ENCODE measurements around the gene DIP2B.
A peak's percentile ranks its signal among the peaks of the same experiment; 100 is the strongest.
"Not testable (repeated sequence)": the region's sequence is repeated elsewhere in the genome, so short reads cannot be mapped to it uniquely, and the experiment has no call there.

The DIP2B gene, protein sequence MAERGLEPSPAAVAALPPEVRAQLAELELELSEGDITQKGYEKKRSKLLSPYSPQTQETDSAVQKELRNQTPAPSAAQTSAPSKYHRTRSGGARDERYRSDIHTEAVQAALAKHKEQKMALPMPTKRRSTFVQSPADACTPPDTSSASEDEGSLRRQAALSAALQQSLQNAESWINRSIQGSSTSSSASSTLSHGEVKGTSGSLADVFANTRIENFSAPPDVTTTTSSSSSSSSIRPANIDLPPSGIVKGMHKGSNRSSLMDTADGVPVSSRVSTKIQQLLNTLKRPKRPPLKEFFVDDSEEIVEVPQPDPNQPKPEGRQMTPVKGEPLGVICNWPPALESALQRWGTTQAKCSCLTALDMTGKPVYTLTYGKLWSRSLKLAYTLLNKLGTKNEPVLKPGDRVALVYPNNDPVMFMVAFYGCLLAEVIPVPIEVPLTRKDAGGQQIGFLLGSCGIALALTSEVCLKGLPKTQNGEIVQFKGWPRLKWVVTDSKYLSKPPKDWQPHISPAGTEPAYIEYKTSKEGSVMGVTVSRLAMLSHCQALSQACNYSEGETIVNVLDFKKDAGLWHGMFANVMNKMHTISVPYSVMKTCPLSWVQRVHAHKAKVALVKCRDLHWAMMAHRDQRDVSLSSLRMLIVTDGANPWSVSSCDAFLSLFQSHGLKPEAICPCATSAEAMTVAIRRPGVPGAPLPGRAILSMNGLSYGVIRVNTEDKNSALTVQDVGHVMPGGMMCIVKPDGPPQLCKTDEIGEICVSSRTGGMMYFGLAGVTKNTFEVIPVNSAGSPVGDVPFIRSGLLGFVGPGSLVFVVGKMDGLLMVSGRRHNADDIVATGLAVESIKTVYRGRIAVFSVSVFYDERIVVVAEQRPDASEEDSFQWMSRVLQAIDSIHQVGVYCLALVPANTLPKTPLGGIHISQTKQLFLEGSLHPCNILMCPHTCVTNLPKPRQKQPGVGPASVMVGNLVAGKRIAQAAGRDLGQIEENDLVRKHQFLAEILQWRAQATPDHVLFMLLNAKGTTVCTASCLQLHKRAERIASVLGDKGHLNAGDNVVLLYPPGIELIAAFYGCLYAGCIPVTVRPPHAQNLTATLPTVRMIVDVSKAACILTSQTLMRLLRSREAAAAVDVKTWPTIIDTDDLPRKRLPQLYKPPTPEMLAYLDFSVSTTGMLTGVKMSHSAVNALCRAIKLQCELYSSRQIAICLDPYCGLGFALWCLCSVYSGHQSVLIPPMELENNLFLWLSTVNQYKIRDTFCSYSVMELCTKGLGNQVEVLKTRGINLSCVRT (N-terminal part only)

DNA sequence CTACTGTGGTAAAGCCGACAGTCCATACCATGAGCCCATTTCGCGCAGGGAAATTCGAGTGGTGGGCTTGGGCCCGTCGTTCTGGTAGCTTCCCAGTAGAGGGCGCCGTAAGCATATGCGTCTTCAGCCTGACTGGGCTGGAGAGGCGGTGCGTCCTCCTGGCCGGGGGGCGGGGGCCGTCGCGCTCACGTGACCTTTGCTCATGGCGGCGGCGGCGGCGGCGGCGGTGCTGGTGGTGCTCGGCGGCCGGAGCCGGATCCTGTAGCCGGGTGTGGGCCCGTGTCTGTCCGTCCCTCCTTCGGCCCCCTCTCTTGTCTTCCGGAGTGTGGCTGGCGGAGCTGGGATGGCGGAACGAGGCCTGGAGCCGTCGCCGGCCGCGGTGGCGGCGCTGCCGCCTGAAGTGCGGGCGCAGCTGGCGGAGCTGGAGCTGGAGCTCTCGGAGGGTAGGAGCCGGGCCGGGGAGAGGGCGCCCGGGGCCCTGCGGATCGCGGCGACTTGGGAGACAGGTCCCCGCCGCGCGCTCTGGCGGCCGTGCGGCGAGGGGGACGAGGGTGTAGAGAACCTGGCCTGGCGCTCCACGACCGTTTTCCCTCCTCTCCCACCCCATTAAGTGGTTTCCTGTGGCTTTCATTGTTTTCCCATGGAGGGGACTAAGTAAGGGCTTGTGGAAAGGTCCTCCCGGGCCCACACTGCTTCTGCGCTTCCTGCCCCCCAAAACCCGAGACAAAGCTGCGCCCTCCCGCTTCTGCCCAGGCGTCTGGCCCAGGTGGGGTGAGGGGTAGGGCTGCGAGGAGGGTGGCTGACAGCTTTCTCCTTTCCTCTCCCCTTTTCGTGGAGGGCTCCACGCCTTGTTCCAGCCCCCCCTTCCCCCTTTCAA lies at the start of gene DIP2B:
Gene DIP2B (plus strand): TSS at position 188 of the 877 bp plus-strand sequence. CDS start 156 bp downstream, at position 344.
- FAIRE-seq = no peak

DNA sequence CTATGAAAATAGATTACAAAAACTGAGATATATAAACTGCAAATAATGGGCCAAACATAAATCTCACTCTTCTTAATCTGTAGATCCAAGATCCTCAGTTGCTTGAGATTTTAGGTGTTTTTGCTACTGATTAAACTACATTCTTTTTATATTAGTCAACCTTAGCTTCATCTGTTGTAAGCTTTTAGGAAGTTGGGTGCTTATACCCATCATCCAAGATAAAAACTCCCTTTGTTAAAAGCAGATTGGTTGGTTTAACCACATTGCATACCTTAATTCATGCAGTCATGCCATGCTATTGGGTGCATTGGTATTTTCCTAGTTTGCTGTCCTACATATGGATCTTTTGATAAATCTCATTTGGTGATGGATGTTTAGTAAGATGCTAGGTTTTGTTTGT lies 46.2 kb upstream of the DIP2B start:
- FAIRE-seq = no peak

DNA sequence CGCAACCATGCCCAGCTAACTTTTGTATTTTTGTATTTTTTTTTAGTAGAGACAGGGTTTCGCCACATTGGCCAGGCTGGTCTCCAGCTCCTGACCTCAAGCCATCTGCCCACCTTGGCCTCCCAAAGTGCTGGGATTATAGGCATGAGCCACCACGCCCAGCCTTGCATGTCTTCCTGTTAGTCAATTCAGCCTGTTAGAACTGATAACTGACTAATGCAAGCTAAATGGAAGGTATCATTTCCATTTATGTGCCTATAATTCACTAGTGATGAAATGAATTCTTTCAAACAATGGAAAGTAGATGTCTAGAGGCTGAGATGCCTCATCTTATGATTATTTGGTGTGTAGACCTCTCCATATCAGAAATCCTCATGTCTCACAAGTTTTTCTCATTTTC lies 37.3 kb upstream of the DIP2B start:
- FAIRE-seq = no peak

DNA sequence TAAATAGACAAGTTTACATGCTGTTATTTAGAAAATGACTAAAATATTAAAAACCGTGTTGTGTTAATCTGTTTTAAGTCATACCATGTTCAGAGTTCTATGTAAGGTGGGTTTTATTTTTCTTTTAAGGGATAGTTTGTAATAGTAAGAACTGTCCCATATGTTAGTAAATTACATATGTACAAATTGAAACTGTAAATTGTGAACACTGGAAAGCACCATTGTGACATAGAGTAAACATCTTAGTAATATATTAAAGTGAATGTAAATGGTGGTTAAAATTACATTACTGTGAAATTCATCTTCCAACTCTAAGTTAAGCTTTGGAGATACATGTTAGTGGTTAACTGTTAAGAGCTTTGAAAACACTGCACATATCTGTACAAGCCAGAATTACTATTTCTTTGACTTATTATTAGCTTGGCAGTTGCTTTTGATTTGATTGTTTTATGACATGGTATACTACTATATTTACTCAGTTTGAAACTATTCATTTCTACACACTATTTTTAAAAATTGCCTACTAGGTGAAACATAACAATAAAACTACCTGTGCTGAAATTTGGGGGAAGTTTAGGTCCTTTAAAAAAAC lies 27.4 kb upstream of the DIP2B start:
- no peak for FAIRE-seq

DNA sequence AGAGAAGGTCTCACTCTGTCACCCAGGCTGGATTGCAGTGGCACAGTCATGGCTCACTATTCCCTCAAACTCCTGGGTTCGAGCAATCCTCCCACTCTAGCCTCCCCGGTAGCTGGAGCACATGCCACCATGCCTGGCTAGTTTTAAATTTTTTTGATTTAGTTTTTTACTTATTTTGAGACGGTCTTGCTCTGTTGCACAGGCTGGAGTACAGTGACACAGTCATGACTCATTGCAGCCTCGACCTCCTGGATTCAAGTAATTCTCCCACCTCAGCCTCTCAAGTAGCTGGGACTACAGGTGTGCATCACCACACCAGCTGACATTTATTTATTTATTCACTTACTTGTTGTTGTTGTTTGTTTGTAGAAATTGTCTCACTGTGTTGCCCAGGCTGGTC lies 22.2 kb upstream of the DIP2B start:
- no peak for FAIRE-seq

DNA sequence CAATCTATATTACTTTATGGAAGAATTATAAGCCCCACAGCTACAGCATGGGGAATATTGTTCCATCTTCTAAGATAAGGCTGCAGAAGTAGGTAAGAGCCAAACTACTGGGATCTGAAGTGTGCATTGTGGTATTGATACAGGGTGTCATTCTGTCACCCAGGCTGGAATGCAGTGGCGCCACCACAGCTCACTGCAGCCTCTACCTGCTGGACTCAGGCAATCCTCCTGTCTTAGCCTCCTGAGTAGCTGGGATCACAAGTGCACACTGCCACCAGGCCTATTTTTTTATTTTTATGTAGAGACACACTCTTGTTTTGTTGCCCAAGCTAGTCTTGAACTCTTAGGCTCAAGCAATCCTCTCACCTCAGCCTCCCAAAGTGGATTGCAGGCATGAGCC lies 21.3 kb upstream of the DIP2B start:
- FAIRE-seq = no peak

DNA sequence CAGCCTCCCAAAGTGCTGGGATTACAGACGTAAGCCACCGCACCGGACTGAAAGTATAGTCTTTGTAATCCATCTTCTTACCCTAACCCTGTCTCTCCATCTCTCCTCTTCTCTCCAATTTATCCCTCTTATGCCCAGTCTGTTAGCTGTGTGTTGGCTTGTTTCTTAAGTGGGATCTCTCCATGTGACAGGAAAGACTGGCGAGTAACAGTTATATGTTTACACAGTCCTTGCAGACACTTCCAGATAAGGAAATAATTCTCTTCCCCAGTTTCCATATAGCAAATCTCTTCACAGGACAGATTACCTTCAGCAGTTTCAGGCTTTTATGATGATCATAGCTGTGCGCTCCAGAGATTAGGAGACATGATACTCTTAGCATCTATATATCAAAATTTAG lies 16.0 kb upstream of the DIP2B start:
- FAIRE-seq = no peak

DNA sequence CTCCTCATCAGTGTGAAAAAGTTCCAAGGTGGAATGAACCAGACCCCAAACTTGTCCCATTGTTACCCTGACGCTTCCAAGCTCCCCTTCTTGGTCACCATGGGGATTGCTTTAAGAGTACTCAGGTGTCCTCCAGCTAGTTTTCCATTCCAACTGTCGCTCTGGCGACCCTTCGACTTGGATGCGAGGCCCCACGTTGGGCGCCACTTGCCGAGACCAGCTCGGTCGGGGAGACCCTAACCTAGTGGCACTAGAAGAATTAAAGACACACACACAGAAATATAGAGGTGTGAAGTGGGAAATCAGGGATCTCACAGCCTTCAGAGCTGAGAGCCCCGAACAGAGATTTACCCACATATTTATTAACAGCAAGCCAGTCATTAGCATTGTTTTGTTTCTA lies 6.7 kb upstream of the DIP2B start:
- not testable (repeated sequence) for FAIRE-seq

DNA sequence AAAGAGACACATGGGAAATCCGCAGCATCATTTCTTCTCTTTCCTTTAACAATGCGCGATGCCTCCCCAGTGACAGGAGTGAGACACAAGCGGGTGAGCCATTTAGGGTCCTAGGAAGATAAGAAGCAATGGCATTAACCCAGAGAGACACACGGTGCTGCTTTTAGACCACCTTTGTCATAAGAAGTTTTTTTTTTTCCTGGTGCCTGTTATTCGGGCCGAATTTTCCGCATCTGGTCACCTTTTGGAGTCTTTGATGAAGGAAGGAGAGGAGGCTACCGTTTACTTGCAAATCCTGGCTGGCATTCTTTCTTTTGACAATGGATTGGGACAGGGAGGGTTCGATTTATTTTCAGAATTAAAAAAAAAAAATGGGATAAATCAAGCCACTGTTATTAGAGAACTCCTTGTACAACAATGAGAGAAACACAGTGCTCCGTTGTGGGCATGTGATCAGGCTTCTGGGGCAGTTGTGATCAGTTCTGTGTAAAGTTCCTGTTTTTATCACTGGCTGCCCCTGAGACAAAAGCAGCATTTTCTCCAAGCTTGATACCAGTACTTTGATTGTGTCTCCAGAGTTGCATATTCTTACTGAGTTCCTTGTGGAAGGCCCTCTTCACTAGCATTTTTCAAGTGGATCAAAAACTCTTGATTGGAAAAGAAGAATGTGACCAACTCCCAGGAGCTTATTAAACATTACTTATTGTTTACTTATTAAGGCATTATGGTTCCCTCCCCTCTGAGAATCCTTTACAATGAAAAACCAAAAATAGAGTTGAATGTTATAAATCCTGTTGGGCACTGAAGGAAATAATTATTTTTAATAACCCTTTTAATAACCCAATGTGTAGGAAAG lies 1.1 kb downstream of the DIP2B start:
- FAIRE-seq = no peak

DNA sequence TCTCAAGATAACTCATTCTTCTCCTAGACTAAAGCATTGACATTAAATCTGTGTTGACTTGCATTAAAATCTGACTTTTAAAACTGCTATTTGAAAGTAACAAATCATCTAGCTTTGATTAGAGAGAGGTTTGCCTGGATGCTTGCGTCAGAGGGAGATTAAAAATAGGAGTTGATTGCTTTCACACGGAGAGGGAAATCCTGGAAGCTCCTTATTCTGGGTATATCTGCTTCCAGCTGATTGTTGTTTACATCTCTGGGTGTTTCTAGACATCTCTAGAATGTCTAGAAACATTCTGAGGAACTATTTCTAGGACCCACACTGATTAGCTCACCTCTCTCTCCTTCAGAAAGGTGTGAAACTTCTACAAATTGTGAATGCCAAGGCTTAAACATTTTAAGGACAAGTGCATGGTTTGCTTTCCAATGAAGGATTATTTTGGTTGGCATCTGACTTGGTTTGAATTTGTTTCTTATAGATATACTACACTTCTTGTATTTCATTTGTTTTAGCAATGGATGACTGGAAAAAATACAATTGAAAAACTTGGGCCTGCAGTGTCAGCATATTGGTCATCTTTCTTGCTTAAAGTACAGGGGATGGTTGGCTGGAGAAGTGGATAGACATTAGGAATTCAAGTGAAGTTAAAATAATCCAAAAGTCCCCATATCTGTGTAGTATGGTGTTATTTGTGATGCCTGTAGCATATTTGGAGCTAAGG lies 2.1 kb downstream of the DIP2B start:
- no peak for FAIRE-seq

DNA sequence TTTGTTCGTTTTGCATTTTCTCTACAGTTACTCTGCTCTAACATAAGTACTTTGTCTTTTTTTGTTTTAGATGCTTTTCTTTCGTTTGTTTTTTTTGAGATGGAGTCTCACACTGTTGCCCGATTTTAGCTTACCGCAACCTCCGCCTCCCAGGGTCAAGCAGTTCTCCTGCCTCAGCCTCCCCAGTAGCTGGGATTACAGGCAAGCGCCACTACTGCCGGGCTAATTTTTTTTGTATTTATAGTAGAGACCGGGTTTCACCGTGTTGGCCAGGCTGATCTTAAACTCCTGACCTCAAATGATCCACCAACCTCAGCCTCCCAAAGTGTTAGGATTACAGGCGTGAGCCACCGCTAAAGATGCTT lies 2.7 kb downstream of the DIP2B start:
- no peak for FAIRE-seq

DNA sequence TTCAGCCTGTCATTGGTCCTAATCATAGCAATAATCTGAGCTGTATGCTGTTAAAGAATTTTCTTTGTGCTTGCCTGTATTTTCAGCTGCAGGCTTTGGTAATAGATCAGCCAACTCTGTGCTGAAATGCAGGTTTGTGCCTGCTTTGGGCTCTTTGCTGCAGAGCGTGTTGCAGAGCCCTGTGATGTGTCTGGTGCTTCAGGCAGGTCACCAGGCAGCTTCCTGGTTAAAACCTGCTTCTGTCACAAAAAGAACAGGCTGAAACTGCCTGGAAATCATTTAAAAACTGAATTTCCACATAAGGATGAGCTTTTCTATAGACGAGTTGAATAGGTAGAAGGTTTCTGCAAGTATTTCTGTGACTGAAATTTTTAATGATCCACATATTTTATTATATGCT lies 3.1 kb downstream of the DIP2B start:
- FAIRE-seq = no peak

DNA sequence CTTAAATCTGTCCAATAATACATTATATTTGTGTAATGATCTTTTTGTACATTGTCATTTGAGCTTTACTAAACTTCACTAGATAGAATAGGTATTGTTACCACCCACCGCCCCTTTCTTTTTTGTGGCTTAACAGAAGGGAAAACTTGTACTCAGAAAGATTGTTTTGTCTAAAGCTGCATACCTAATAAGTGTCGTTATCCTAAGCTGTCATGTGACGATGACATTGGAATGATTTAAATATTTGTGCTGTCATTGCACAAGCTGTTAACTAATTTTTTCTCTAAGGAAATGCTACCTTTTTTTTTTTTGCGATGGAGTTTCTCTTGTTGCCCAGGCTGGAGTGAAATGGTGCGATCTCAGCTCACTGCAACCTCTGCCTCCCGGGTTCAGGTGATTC lies 3.6 kb downstream of the DIP2B start:
- no peak for FAIRE-seq

DNA sequence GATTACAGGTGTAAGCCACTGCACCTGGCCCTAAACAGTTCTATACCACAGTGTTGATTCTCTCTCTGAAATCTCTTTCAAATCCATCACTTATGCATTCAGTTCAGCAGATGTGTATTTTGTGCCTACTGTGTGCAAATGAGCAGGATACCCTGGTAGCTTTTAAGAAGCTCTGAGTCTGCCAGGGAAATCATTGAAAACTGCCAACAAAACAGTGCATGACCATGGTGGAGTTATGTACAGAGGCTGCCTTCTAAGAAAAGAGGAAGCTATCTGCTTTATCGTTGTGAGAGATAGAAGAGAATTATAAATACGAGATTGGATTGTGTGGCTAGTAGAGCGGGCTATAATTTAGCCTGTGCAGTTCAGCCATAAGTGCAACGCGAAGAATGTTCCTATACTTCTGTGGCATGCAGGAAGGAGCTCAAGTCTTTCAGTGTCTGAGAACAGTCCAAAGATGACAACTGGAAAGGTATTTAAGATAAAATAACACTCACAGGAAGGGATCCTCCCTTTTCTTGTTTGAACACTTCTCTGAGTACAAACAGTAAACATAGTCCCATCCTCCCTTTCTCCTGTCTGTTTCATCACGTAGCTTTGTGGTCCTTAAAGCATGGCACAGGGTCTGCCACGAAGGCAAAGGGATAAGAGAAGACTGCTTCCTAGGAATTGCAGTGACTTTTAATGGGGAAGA lies 4.3 kb downstream of the DIP2B start:
- no peak for FAIRE-seq

DNA sequence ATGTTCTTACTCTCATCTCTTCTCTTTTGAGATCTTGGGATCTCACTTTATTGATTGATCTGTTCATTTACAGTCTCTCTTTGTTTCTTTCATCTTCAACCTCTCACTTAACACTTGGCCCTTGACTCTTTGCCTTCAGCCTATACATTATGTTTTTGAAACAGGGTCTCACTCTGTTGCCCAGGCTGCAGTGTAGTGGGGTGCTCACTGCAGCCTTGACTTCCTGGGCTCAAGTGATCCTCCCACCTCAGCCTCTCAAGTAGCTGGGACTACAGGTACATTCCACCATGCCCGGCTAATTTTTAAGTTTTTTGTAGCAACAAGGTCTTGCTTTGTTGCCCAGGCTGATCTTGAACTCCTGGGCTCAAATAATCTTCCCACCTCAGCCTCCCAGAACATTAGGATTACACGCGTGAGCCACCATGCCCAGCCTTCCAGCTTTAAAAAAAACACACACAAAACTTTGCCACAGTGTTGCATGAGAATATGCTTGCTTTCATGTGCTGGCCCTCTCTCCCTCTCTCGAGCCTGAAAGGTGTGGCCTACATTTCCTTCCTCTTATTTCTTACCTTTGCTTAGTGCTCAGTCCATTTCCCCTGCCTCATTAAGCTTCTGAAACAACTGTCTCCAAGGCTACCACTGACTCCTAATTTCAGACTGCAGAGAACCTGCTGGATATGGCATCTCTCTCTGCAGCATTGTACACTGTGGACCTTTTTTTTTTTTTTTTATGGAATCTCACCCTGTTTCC lies 9.9 kb downstream of the DIP2B start:
- no peak for FAIRE-seq

DNA sequence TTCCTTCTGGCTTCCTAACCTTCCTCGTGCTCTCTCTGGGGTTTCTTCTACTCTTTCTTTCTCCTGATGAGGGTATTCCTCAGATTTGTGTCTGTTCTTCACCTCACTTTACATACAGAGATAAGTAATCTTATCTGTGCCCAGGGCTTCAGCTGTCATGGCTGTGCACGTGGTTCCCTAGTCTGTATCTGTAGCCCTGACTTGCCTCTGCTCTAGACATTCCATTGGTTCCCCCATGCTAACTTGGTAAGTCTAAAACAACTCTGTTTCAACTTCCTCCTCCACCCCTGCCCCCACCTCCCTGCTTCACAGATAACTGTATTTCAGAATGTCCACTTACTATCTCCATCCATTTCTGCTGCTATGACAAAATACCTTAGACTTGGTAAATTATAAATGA lies 10.8 kb downstream of the DIP2B start:
- FAIRE-seq = no peak

DNA sequence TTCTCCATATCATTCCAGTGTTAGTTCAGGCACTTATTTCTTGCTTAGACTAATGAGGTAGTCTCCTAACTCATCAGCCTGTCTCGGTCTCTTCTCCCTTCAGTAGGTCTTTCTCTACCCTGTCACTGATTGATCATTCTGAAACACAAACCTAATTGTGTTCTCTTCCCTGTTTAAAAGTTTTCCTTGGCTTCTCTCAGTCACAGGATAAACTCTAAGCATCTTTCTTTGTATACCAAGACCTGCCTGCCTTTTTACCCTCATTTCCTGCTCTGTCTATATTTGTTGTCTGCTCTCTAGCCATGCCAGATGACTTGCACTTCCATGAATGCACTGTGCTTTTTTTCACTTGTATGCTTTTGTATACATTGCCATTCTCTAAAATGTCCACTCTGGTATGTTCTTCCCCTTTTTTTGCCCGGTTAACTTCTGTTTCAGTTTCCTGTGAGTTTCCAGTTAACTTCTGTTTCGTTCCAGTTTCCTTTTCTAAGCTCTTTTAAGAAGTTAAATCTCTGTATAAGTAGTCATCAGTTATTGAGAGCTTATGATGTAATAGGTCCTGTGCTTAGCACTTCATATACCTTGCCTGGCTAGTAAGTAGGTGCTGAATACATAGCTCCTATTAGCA lies 12.8 kb downstream of the DIP2B start:
- FAIRE-seq = peak; percentile 5

DNA sequence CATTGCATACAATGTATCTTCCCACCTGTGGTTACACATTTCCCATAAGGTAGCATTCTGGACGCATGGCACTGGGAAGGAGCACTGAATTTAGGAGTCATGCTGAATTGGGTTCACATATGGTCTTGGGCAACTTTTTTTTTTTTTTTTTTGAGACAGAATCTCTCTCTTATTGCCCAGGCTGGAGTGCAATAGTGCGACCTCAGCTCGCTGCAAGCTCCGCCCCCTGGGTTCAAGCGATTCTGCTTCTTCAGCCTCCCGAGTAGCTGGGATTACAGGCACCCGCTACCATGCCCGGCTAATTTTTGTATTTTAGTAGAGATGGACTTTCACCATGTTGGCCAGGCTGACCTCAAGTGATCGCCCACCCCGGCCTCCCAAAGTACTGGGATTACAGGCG lies 13.3 kb downstream of the DIP2B start:
- no peak for FAIRE-seq

Measured in islet of Langerhans (tissue), 1 donor.